DOHH2 (cell line): ENCODE results near the gene CSRNP3.

ENCODE experiments used
- EZH2phosphoT487 ChIP-seq: fragments of 200-600 bp; sonication (generic); IDR thresholded peaks from 2 replicates; pipeline ENCODE4 v1.6.1; 2017; ENCODE audit warnings: borderline replicate concordance, mild to moderate bottlenecking, antibody characterized with exemption, low read length, moderate library complexity, mixed read lengths
- TF ChIP-seq, protein P1 (sequence below): fragments of 200-600 bp; sonication (generic); IDR thresholded peaks from one replicate; pipeline ENCODE4 v1.5.1; 2014; ENCODE audit warnings: antibody characterized with exemption, mild to moderate bottlenecking, low read depth, low read length; ENCODE audit not compliant: poor library complexity, severe bottlenecking

DNA sequence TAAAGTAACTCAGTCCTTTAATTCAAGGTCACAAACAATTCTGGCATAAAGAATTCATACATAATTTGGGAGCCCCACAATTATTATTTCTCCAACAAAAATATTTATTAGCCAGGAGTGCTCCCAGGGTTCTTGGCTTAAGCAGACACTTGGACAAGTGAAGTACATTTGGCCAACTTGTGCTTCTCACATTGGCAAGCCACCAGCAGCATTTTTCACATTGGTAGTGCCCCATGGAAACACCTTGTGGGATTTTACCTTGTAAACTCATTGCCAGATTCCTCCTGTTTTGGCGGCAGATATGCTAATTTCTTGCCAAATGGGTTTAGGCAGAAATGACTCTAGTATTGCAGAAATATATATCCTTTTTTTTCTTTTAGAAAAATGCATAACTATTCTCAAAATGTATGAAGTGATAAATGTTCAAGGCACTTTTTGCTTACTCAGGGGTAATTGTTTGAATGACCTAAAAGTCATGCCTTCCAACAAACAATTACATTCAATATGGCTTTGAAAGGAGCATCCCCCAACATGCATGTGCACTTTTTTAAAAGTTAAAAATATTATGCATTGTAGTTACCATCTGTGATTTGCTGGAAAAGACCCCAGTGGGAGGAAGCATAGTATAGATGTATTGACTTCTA lies 113.5 kb downstream of the CSRNP3 start:
- no peak for TF ChIP-seq EZH2phosphoT487
- TF ChIP-seq, protein P1, sequence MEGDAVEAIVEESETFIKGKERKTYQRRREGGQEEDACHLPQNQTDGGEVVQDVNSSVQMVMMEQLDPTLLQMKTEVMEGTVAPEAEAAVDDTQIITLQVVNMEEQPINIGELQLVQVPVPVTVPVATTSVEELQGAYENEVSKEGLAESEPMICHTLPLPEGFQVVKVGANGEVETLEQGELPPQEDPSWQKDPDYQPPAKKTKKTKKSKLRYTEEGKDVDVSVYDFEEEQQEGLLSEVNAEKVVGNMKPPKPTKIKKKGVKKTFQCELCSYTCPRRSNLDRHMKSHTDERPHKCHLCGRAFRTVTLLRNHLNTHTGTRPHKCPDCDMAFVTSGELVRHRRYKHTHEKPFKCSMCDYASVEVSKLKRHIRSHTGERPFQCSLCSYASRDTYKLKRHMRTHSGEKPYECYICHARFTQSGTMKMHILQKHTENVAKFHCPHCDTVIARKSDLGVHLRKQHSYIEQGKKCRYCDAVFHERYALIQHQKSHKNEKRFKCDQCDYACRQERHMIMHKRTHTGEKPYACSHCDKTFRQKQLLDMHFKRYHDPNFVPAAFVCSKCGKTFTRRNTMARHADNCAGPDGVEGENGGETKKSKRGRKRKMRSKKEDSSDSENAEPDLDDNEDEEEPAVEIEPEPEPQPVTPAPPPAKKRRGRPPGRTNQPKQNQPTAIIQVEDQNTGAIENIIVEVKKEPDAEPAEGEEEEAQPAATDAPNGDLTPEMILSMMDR: no peak
